AG04449 (cell line): ENCODE data around the gene SMIM23.

Experiments used
- CTCF ChIA-PET: fragments of 350-600 bp; formaldehyde crosslinking; extraction: SDS; loops from one replicate; lab custom pipeline; 2021; ENCODE audit warnings: antibody characterized with exemption; lab: Yijun Ruan, JAX
- POLR2A ChIA-PET: fragments of 400-600, 350-600 bp; formaldehyde crosslinking; extraction: SDS; loops from one replicate; lab custom pipeline; 2020; ENCODE audit warnings: antibody characterized with exemption, inconsistent platforms; lab: Yijun Ruan, JAX
- DNase-seq: peaks from one replicate; pipeline ENCODE4 v3.0.0-alpha.2; 2010; ENCODE audit warnings: low read depth, low spot score
- H3K4me3 ChIP-seq: 2 replicates; pipeline ENCODE4 v1.5.1; 2011; ENCODE audit warnings: low read depth, mild to moderate bottlenecking, control low read depth, low read length
- CTCF ChIP-seq: IDR thresholded peaks from one replicate; pipeline ENCODE4 v1.5.1; 2011; ENCODE audit warnings: mild to moderate bottlenecking, moderate library complexity, low read length, control low read depth, inconsistent platforms; ENCODE audit not compliant: insufficient read depth; ENCODE audit errors: missing control alignments

The SMIM23 gene

GRCh38 chr5:171805746-171806145 is 20.1 kb downstream of the SMIM23 start:
- no peak for TF ChIP-seq CTCF
- H3K4me3 ChIP-seq, result no peak overlapping the region
- ChIA-PET CTCF (no interaction called here), POLR2A (no interaction called here)
- DNase-seq, result no peak

- POLR2A ChIA-PET, result no interaction called here
- TF ChIP-seq CTCF, result no peak
- H3K4me3 ChIP-seq, result no peak overlapping the region
- CTCF ChIA-PET, result interaction anchor here (1.5 kb wide), 1 partner anchor 13 kb away, joined by 3 read pairs; no protein-coding TSS in a partner anchor
- DNase-seq, result no peak
Measured at GRCh38 chr5:171806976-171807747, 21.5 kb downstream of the SMIM23 start.

GRCh38 chr5:171808453-171808852 is 22.8 kb downstream of the SMIM23 start:
- ChIA-PET CTCF (no interaction called here), POLR2A (no interaction called here)
- TF ChIP-seq CTCF, result no peak
- H3K4me3 ChIP-seq, result no peak overlapping the region
- DNase-seq, result no peak

GRCh38 chr5:171808951-171809350 is 23.3 kb downstream of the SMIM23 start:
- no peak for DNase-seq
- no peak overlapping the region for H3K4me3 ChIP-seq
- no peak for TF ChIP-seq CTCF
- ChIA-PET CTCF (no interaction called here), POLR2A (no interaction called here)

- CTCF ChIA-PET, result interaction anchor here (1.0 kb wide), 1 partner anchor 102 kb away, joined by 3 read pairs; no protein-coding TSS in a partner anchor
Measured at GRCh38 chr5:171810227-171810626, 24.6 kb downstream of the SMIM23 start.

More at GRCh38 chr5:171810227-171810626, 24.6 kb downstream of the SMIM23 start:
- no peak for TF ChIP-seq CTCF
- H3K4me3 ChIP-seq, result no peak overlapping the region
- POLR2A ChIA-PET, result no interaction called here
- DNase-seq, result no peak
